Right lobe of liver (tissue), 4 donors: ENCODE results near the gene FIBIN.

ENCODE experiments used
- POLR2A ChIP-seq: fragments of 450-650 bp; IDR thresholded peaks from one replicate; pipeline ENCODE4 v1.6.1; 2017; ENCODE audit warnings: antibody characterized with exemption, mild to moderate bottlenecking
- TF ChIP-seq, protein P1 (sequence below), 4 donors: fragments of 200-600 bp in 3 of 4; fragments of 450-650 bp in 1 of 4; IDR thresholded peaks; one replicate each; pipeline versions ENCODE4 v1.5.1 to v1.8.0; 2016 to 2022; ENCODE audit warnings: antibody characterized with exemption in 4 of 4, mild to moderate bottlenecking in 2 of 4
- donor health status: DM: no; HTN: no; CAD: no.
- donor health status: DM: no; HTN: no; CAD: no.
- donor health status: DM: no; HTN: yes; CAD: no.

DNA sequence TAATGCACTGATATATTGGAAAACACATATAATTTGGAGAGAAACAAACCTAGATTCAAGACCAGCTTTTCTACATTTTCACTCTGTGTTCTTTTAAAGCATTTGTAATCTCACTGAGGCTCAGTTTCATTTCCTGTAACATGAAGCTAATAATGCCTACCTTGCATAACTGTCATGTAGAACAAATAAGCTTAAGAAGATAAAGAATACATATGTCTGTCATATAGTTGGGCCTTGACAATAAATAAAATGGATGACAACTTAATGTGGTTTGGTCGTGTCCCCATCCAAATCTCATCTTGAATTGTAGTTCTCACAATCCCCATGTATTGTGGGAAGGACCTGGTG, 35.2 kb upstream of the FIBIN start:
- TF ChIP-seq, protein P1, sequence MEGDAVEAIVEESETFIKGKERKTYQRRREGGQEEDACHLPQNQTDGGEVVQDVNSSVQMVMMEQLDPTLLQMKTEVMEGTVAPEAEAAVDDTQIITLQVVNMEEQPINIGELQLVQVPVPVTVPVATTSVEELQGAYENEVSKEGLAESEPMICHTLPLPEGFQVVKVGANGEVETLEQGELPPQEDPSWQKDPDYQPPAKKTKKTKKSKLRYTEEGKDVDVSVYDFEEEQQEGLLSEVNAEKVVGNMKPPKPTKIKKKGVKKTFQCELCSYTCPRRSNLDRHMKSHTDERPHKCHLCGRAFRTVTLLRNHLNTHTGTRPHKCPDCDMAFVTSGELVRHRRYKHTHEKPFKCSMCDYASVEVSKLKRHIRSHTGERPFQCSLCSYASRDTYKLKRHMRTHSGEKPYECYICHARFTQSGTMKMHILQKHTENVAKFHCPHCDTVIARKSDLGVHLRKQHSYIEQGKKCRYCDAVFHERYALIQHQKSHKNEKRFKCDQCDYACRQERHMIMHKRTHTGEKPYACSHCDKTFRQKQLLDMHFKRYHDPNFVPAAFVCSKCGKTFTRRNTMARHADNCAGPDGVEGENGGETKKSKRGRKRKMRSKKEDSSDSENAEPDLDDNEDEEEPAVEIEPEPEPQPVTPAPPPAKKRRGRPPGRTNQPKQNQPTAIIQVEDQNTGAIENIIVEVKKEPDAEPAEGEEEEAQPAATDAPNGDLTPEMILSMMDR (IDR thresholded peaks at IDR 0.05) = no peak
- TF ChIP-seq POLR2A = no peak
